Posterior vena cava (tissue), 2 donors: ENCODE data around the gene XCL2. TPM values are rescaled to one million over a fixed set of nuclear protein-coding genes. Genes with fewer than 3 reads are reported as not detected.

Source experiments
- DNase-seq: peaks from one replicate; pipeline ENCODE4 v3.0.0-alpha.2; 2020; ENCODE audit warnings: low spot score
- intact Hi-C, 2 donors: fragments of 100-400 bp; cut with DNase I; formaldehyde crosslinking; loops; one replicate each; pipeline versions ENCODE4 v1.14.1 to v1.14.2; 2022 to 2023
- total RNA-seq, 2 donors: library from RNA; stranded (reverse); fragmentation: NEBNext Ultra II Directional; extraction: Animal tissue kit (Norgen Biotek cat#: 25700); gene quantifications; one replicate each; pipeline ENCODE4 v1.2.1, GENCODE V29; 2021
- donor health status: DM: yes; HTN: yes; CAD: no.
- donor health status: DM: yes; HTN: yes; CAD: no.

Gene XCL2
- total RNA-seq, 2 donors from 2014 or later: not detected

- no peak for DNase-seq
- intact Hi-C loops: no loop called here
These were observed 45.6 kb downstream of the XCL2 start for GRCh38 chr1:168498159-168498631.

DNA sequence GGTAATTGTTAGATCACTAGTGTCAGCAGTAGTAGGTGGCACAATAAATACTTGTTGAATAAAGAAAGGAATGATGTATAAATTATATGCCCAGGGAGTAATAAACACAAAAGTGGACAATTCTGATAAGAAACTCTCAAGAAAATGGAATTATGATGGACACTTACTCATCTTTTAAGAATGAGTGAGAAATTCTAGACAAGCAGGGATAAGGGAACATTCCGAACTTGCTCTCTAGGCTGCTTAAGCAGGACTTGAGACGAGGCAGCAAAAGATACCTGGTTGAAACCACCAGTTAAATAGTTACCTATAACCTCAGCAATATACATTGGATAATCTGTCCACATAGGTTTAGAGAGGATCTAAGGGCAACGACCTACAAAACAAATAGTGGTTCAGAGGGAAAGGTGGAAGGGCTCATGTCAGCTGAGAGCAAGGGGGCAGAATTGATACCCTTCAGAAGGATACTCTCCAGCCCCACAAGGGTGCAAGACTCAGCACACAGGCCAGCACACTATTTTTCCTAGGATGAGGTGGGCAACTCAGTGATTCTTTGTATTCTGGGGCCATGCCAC is 46.3 kb downstream of the XCL2 start:
- DNase-seq: no peak
- intact Hi-C loops: no loop called here

GRCh38 chr1:168491527-168492164 is 52.2 kb downstream of the XCL2 start:
- intact Hi-C loops: no loop called here

More at GRCh38 chr1:168491527-168492164, 52.2 kb downstream of the XCL2 start:
- DNase-seq: no peak

Other genes starting within 250 kb of the XCL2 start
- not detected for gene XCL1, start 32.6 kb upstream of the XCL2 start, total RNA-seq
- gene DPT, start 185.2 kb upstream of the XCL2 start, total RNA-seq: 100 to 1,000 TPM; 121 to 140 TPM